Body of pancreas (tissue), 4 donors: ENCODE data around the gene TRIP11.

Experiments used
- CTCF ChIP-seq, 7 experiments: fragments of 450-650 bp in 4 of 7; fragments of 200-600 bp in 3 of 7; sonication (generic) in 3 of 7; IDR thresholded peaks; one replicate each; pipeline ENCODE4 v1.5.1; 2016 to 2019; ENCODE audit warnings: antibody characterized with exemption in 7 of 7
- POLR2A ChIP-seq, 3 donors: fragments of 450-650 bp; IDR thresholded peaks; one replicate each; pipeline ENCODE4 v1.6.1; 2016; ENCODE audit warnings: antibody characterized with exemption in 3 of 3, mild to moderate bottlenecking in 2 of 3

GRCh38 chr14:91945751-91946621 is 93.9 kb downstream of the TRIP11 start:
- no peak for TF ChIP-seq CTCF (IDR thresholded peaks at IDR 0.05)
- no peak for TF ChIP-seq POLR2A (IDR thresholded peaks at IDR 0.05)
